HEK293 (cell line): ENCODE data around the gene PTPN6.

ENCODE experiments used
- AEBP2 ChIP-seq: fragments of 450-650 bp; formaldehyde crosslinking; IDR thresholded peaks from 2 replicates; pipeline ENCODE4 v1.5.1; 2016; ENCODE audit warnings: missing biosample characterization, missing genetic modification characterization, borderline replicate concordance
- ATF2 ChIP-seq: fragments of 450-650 bp; formaldehyde crosslinking; IDR thresholded peaks from 2 replicates; pipeline ENCODE4 v1.5.1; 2016; ENCODE audit warnings: missing biosample characterization, missing genetic modification characterization, low read depth
- BCL11A ChIP-seq: fragments of 450-650 bp; formaldehyde crosslinking; IDR thresholded peaks from 2 replicates; pipeline ENCODE4 v1.5.1; 2016; ENCODE audit warnings: low read depth, missing biosample characterization, missing genetic modification characterization
- BCL6B ChIP-seq: fragments of 450-650 bp; formaldehyde crosslinking; IDR thresholded peaks from 2 replicates; pipeline ENCODE4 v1.5.1; 2017; ENCODE audit warnings: missing biosample characterization, missing genetic modification characterization
- KLF16 ChIP-seq: fragments of 450-650 bp; formaldehyde crosslinking; IDR thresholded peaks from 2 replicates; pipeline ENCODE4 v1.5.1; 2017; ENCODE audit warnings: missing biosample characterization, missing genetic modification characterization
- KLF7 ChIP-seq: fragments of 450-650 bp; formaldehyde crosslinking; IDR thresholded peaks from 2 replicates; pipeline ENCODE4 v1.5.1; 2016; ENCODE audit warnings: missing biosample characterization, missing genetic modification characterization, borderline replicate concordance
- MYNN ChIP-seq: fragments of 450-650 bp; formaldehyde crosslinking; IDR thresholded peaks from 2 replicates; pipeline ENCODE4 v1.5.1; 2016; ENCODE audit warnings: missing biosample characterization, missing genetic modification characterization, borderline replicate concordance
- PRDM2 ChIP-seq: fragments of 450-650 bp; formaldehyde crosslinking; IDR thresholded peaks from 2 replicates; pipeline ENCODE4 v1.5.1; 2016; ENCODE audit warnings: missing biosample characterization, missing genetic modification characterization, borderline replicate concordance
- PRDM6 ChIP-seq: fragments of 450-650 bp; formaldehyde crosslinking; IDR thresholded peaks from 2 replicates; pipeline ENCODE4 v1.5.1; 2017; ENCODE audit warnings: missing biosample characterization, missing genetic modification characterization
- SCRT2 ChIP-seq: fragments of 450-650 bp; formaldehyde crosslinking; IDR thresholded peaks from 2 replicates; pipeline ENCODE4 v1.5.1; 2016; ENCODE audit warnings: missing biosample characterization, missing genetic modification characterization
- YY2 ChIP-seq: fragments of 450-650 bp; formaldehyde crosslinking; IDR thresholded peaks from 2 replicates; pipeline ENCODE4 v1.5.1; 2016; ENCODE audit warnings: missing biosample characterization, missing genetic modification characterization
- ZFP37 ChIP-seq: fragments of 450-650 bp; formaldehyde crosslinking; IDR thresholded peaks from 2 replicates; pipeline ENCODE4 v1.5.1; 2016; ENCODE audit warnings: missing biosample characterization, missing genetic modification characterization
- ZIC2 ChIP-seq: fragments of 450-650 bp; formaldehyde crosslinking; IDR thresholded peaks from 2 replicates; pipeline ENCODE4 v1.5.1; 2016; ENCODE audit warnings: missing biosample characterization, missing genetic modification characterization
- ZNF133 ChIP-seq: fragments of 450-650 bp; formaldehyde crosslinking; IDR thresholded peaks from 2 replicates; pipeline ENCODE4 v1.5.1; 2016; ENCODE audit warnings: missing biosample characterization, missing genetic modification characterization
- ZNF169 ChIP-seq: fragments of 450-650 bp; formaldehyde crosslinking; IDR thresholded peaks from 2 replicates; pipeline ENCODE4 v1.5.1; 2016; ENCODE audit warnings: missing biosample characterization, missing genetic modification characterization
- ZNF202 ChIP-seq: fragments of 450-650 bp; formaldehyde crosslinking; IDR thresholded peaks from 2 replicates; pipeline ENCODE4 v1.5.1; 2016; ENCODE audit warnings: missing biosample characterization, missing genetic modification characterization, borderline replicate concordance
- ZNF221 ChIP-seq: fragments of 450-650 bp; formaldehyde crosslinking; IDR thresholded peaks from 2 replicates; pipeline ENCODE4 v1.5.1; 2017; ENCODE audit warnings: missing biosample characterization, missing genetic modification characterization, borderline replicate concordance
- ZNF394 ChIP-seq: fragments of 450-650 bp; formaldehyde crosslinking; IDR thresholded peaks from 2 replicates; pipeline ENCODE4 v1.5.1; 2016; ENCODE audit warnings: missing biosample characterization, missing genetic modification characterization, mild to moderate bottlenecking, moderate library complexity, borderline replicate concordance
- ZNF501 ChIP-seq: fragments of 450-650 bp; formaldehyde crosslinking; IDR thresholded peaks from 2 replicates; pipeline ENCODE4 v1.5.1; 2016; ENCODE audit warnings: missing biosample characterization, missing genetic modification characterization
- ZNF510 ChIP-seq: fragments of 450-650 bp; formaldehyde crosslinking; IDR thresholded peaks from 2 replicates; pipeline ENCODE4 v1.5.1; 2018; ENCODE audit warnings: mild to moderate bottlenecking, missing genetic modification characterization, missing biosample characterization; ENCODE audit not compliant: insufficient replicate concordance
- ZNF529 ChIP-seq: fragments of 450-650 bp; formaldehyde crosslinking; IDR thresholded peaks from 2 replicates; pipeline ENCODE4 v1.5.1; 2017; ENCODE audit warnings: missing genetic modification characterization, missing biosample characterization; ENCODE audit not compliant: insufficient replicate concordance
- ZNF580 ChIP-seq: fragments of 450-650 bp; formaldehyde crosslinking; IDR thresholded peaks from 2 replicates; pipeline ENCODE4 v1.5.1; 2016; ENCODE audit warnings: missing biosample characterization, missing genetic modification characterization
- ZNF670 ChIP-seq: fragments of 450-650 bp; formaldehyde crosslinking; IDR thresholded peaks from 2 replicates; pipeline ENCODE4 v1.5.1; 2016; ENCODE audit warnings: missing biosample characterization, missing genetic modification characterization, low read depth
- ZNF777 ChIP-seq: fragments of 450-650 bp; formaldehyde crosslinking; IDR thresholded peaks from 2 replicates; pipeline ENCODE4 v1.5.1; 2017; ENCODE audit warnings: missing biosample characterization, missing genetic modification characterization, borderline replicate concordance
- ZSCAN30 ChIP-seq: fragments of 450-650 bp; IDR thresholded peaks from 2 replicates; pipeline ENCODE4 v1.5.1; 2018; ENCODE audit warnings: missing biosample characterization, mild to moderate bottlenecking, missing genetic modification characterization, moderate library complexity

Gene PTPN6

GRCh38 chr12:6937481-6938352 lies 13.4 kb upstream of the PTPN6 start (continued):
- TF ChIP-seq PRDM2 (tag by site-specific recombination) (no peak), ZNF670 (tag by site-specific recombination) (no peak), ZFP37 (tag by site-specific recombination) (peak; percentile 98), ZIC2 (tag by site-specific recombination) (no peak; the same call in 1 of the 2 replicates), ZNF169 (no peak), ZNF510 (no peak), KLF7 (tag by site-specific recombination) (peak; percentile 67; the same call in 1 of the 2 replicates), ZNF133 (tag by site-specific recombination) (no peak), PRDM6 (tag by site-specific recombination) (no peak), BCL11A (no peak), KLF16 (tag by site-specific recombination) (peak; percentile 98), ZNF394 (tag by site-specific recombination) (peak; percentile 75; the same call in 1 of the 2 replicates), ZNF529 (no peak), ZNF501 (tag by site-specific recombination) (peak; percentile 98; the same call in 1 of the 2 replicates), ZNF777 (tag by site-specific recombination) (no peak), AEBP2 (tag by site-specific recombination) (no peak), YY2 (tag by site-specific recombination) (0 out of 2 replicates have a peak, but pooled peaks have one; percentile 11), ZSCAN30 (tag by site-specific recombination) (peak; percentile 49; the same call in 1 of the 2 replicates), ZNF202 (tag by site-specific recombination) (no peak), SCRT2 (tag by site-specific recombination) (peak; percentile 92), BCL6B (tag by site-specific recombination) (no peak), MYNN (tag by site-specific recombination) (0 out of 2 replicates have a peak, but pooled peaks have one; percentile 7), ZNF221 (tag by site-specific recombination) (no peak), ZNF580 (tag by site-specific recombination) (peak; percentile 72; the same call in 1 of the 2 replicates), ATF2 (0 out of 2 replicates have a peak, but pooled peaks have one; percentile 3)
